Hepatocyte (in vitro differentiated cells): ENCODE data around the gene NDP.

Experiments used
- CTCF ChIP-seq: fragments of 200-600 bp; sonication (generic); IDR thresholded peaks from 2 replicates; pipeline ENCODE4 v1.5.1; 2016; ENCODE audit warnings: antibody characterized with exemption, mild to moderate bottlenecking; ENCODE audit not compliant: poor library complexity
- EZH2 ChIP-seq: fragments of 200-600 bp; sonication (generic); IDR thresholded peaks from 2 replicates; pipeline ENCODE4 v1.6.1; 2016; ENCODE audit warnings: antibody characterized with exemption, mild to moderate bottlenecking, borderline replicate concordance

- no peak for TF ChIP-seq CTCF
- no peak for TF ChIP-seq EZH2
These were observed 898 bp upstream of the NDP start for GRCh38 chrX:43974100-43974475.
